ENCODE data around the gene LAMP5. TPM values are rescaled to one million over a fixed set of nuclear protein-coding genes. Genes with fewer than 3 reads are reported as not detected.

LAMP5 gene
- total RNA-seq, 6 experiments from 2014 or later: not detected

DNA sequence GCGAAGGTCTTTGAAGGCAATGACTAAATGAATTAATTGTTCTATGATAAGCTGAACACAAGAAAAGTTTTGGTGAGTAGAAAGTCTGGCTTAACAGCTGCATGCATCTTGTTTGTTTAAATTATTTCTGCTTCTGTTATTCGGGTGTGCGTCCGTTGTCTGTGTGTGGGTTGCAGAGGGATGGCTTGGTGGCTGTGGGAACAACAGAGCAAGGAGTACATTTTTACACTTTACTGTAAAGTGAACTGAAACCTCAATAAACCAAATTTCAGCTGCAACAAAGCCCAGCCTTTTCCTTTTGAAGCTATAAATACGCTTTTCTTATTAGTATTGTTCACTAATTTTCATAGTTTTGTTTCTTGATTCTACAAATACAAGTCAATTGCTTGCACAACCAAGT, 3.5 kb upstream of the LAMP5 start:
- Mint-ChIP-seq H3K36me3 (ENCODE audit: low read depth) (no peaks in the 10 kb centered on the region), H3K27me3 (ENCODE audit: insufficient read depth) (peaks cover 58% of the 10 kb centered on the region), H3K27ac (no peak overlapping the region), H3K4me1 (ENCODE audit: low read depth) (peaks cover 8% of the 10 kb centered on the region), H3K9me3 (no peaks in the 10 kb centered on the region), H3K4me3 (no peak overlapping the region)
- no peak for DNase-seq
- TF ChIP-seq, protein P1, sequence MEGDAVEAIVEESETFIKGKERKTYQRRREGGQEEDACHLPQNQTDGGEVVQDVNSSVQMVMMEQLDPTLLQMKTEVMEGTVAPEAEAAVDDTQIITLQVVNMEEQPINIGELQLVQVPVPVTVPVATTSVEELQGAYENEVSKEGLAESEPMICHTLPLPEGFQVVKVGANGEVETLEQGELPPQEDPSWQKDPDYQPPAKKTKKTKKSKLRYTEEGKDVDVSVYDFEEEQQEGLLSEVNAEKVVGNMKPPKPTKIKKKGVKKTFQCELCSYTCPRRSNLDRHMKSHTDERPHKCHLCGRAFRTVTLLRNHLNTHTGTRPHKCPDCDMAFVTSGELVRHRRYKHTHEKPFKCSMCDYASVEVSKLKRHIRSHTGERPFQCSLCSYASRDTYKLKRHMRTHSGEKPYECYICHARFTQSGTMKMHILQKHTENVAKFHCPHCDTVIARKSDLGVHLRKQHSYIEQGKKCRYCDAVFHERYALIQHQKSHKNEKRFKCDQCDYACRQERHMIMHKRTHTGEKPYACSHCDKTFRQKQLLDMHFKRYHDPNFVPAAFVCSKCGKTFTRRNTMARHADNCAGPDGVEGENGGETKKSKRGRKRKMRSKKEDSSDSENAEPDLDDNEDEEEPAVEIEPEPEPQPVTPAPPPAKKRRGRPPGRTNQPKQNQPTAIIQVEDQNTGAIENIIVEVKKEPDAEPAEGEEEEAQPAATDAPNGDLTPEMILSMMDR (IDR thresholded peaks at IDR 0.05): no peak

DNA sequence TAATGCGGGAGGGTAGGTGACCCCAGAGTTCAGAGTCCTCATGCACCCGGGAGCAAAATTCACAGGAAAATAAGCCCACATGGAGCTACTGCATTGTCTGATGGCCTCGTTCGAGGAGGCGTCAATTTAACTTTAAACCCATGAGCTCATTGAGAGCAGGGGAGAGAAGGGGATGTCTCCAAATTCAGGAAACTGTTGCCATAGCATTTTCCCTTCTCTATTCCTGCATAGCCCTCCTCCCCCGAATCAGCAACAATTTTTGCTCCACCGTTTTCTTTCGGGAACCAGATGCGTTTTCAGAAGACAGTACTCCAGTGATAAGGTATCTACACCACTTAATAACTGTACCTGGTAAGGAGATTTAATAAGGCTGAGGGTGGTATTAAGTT, 324 bp upstream of the LAMP5 start:
- Mint-ChIP-seq H3K27me3 (ENCODE audit: insufficient read depth) (peaks cover 64% of the 10 kb centered on the region), H3K4me3 (no peak overlapping the region), H3K4me1 (ENCODE audit: low read depth) (peaks cover 8% of the 10 kb centered on the region), H3K36me3 (ENCODE audit: low read depth) (no peaks in the 10 kb centered on the region), H3K9me3 (no peaks in the 10 kb centered on the region), H3K27ac (no peak overlapping the region)
- no peak for DNase-seq
- TF ChIP-seq, protein P1 (IDR thresholded peaks at IDR 0.05): no peak

DNA sequence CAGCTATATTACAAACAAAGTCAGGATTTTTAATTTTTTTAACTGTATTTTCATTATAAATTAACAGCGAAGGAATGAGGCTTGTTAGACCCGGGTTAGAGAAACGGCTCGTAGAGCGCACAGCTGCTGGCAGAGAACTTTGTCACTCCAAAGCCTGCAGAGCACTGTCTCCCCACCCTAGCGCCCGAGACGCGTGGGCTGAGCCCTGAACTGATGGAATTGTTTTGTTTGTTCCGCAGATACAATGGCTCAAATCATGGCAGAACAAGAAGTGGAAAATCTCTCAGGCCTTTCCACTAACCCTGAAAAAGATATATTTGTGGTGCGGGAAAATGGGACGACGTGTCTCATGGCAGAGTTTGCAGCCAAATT, 810 bp downstream of the LAMP5 start:
- no peak for DNase-seq
- Mint-ChIP-seq H3K9me3 (no peaks in the 10 kb centered on the region), H3K36me3 (ENCODE audit: low read depth) (no peaks in the 10 kb centered on the region), H3K4me1 (ENCODE audit: low read depth) (peaks cover 8% of the 10 kb centered on the region; the same call in 1 of the 2 replicates), H3K27me3 (ENCODE audit: insufficient read depth) (peaks cover 59% of the 10 kb centered on the region), H3K4me3 (no peak overlapping the region), H3K27ac (no peak overlapping the region)
- TF ChIP-seq, protein P1 (IDR thresholded peaks at IDR 0.05): no peak

DNA sequence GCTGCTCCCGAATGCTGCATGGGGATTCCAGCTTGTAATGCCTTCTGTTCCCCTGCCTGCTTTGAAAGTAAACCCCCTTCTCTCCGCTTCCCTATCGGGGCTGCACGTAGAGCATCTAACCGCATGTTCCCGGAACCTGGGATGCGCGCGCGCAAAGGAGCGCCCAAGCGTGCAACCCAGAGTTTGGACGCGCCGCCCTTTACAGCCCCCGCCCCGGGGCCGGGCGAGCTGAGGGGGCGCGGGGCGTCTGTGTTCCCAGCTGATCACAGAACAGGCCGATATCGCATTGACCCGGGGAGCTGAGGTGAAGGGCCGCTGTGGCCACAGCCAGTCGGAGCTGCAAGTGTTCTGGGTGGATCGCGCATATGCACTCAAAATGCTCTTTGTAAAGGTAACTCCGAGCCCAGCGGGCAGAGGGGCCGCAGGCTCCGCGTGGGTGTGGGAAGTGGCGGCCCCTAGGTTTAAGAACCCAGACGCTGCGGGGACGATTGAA, 1.4 kb downstream of the LAMP5 start:
- Mint-ChIP-seq H3K4me1 (ENCODE audit: low read depth) (peaks cover 8% of the 10 kb centered on the region; the same call in 1 of the 2 replicates), H3K9me3 (no peaks in the 10 kb centered on the region), H3K27me3 (ENCODE audit: insufficient read depth) (peaks cover 63% of the 10 kb centered on the region), H3K4me3 (no peak overlapping the region), H3K36me3 (ENCODE audit: low read depth) (no peaks in the 10 kb centered on the region), H3K27ac (no peak overlapping the region)
- TF ChIP-seq, protein P1 (IDR thresholded peaks at IDR 0.05): no peak
- no peak for DNase-seq

DNA sequence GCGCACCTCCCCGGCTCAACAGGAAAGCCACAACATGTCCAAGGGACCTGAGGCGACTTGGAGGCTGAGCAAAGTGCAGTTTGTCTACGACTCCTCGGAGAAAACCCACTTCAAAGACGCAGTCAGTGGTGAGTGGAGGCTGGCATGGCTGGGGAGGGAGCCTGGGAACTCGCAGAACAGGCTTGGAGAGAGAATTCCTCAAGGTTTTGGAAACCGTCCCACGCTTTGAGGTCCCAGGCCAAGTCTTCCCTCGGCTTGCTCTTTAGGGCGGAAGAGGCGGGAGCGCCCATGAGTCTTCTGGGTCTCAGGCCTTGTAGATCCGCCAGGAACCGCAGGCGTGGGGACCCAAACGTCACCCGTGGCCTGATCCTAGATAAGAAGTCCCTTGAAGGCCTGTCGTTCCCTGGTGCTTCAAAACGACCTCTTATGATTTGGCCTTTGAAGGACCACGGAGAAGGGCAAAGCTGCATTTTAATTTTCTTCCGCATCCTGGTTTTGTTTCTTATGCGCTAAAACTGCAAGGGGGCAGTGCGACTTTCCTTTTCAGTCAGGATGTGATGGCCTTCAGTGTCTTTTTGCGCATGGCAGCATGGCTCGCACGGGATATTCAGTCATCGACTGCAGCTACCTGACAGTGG, 2.0 kb downstream of the LAMP5 start:
- Mint-ChIP-seq H3K4me3 (no peak overlapping the region), H3K36me3 (ENCODE audit: low read depth) (no peaks in the 10 kb centered on the region), H3K27ac (no peak overlapping the region), H3K27me3 (ENCODE audit: insufficient read depth) (peaks cover 66% of the 10 kb centered on the region), H3K9me3 (no peaks in the 10 kb centered on the region), H3K4me1 (ENCODE audit: low read depth) (peaks cover 8% of the 10 kb centered on the region; the same call in 1 of the 2 replicates)
- TF ChIP-seq, protein P1 (IDR thresholded peaks at IDR 0.05): no peak
- no peak for DNase-seq
